Panc1 (cell line): Measurements from ENCODE around the gene EP400.

ENCODE experiments used
- POLR2AphosphoS5 ChIP-seq: IDR thresholded peaks from 2 replicates; pipeline ENCODE4 v1.6.1; 2012; ENCODE audit warnings: mild to moderate bottlenecking, low read depth, low read length, moderate library complexity
- TF ChIP-seq, protein P1 (sequence below): fragments of 450-650 bp; IDR thresholded peaks from 2 replicates; pipeline ENCODE4 v1.5.1; 2017; ENCODE audit warnings: mild to moderate bottlenecking

DNA sequence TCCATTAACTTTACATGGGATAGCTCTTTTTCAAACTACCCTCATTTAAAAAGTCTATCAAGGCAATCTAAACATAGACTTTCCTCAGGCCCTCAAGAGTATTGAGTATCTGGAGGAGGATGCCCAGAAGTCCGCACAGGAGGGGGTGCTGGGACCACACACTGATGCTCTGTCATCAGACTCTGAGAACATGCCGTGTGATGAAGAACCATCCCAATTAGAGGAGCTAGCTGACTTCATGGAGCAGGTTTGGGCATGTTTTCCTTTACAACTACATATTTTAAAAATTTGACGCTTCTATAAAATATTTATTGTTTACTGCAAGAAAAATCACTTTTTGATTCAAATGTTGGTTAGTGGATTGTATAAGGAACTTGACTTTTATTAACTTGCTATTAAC, 93.5 kb downstream of the EP400 start:
- TF ChIP-seq, protein P1, sequence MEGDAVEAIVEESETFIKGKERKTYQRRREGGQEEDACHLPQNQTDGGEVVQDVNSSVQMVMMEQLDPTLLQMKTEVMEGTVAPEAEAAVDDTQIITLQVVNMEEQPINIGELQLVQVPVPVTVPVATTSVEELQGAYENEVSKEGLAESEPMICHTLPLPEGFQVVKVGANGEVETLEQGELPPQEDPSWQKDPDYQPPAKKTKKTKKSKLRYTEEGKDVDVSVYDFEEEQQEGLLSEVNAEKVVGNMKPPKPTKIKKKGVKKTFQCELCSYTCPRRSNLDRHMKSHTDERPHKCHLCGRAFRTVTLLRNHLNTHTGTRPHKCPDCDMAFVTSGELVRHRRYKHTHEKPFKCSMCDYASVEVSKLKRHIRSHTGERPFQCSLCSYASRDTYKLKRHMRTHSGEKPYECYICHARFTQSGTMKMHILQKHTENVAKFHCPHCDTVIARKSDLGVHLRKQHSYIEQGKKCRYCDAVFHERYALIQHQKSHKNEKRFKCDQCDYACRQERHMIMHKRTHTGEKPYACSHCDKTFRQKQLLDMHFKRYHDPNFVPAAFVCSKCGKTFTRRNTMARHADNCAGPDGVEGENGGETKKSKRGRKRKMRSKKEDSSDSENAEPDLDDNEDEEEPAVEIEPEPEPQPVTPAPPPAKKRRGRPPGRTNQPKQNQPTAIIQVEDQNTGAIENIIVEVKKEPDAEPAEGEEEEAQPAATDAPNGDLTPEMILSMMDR: no peak
- no peak for TF ChIP-seq POLR2AphosphoS5
